ENCODE measurements around the gene PCGF1.
"Not testable (repeated sequence)": the region's sequence is repeated elsewhere in the genome, so short reads cannot be mapped to it uniquely, and the experiment has no call there.

PCGF1 gene

DNA sequence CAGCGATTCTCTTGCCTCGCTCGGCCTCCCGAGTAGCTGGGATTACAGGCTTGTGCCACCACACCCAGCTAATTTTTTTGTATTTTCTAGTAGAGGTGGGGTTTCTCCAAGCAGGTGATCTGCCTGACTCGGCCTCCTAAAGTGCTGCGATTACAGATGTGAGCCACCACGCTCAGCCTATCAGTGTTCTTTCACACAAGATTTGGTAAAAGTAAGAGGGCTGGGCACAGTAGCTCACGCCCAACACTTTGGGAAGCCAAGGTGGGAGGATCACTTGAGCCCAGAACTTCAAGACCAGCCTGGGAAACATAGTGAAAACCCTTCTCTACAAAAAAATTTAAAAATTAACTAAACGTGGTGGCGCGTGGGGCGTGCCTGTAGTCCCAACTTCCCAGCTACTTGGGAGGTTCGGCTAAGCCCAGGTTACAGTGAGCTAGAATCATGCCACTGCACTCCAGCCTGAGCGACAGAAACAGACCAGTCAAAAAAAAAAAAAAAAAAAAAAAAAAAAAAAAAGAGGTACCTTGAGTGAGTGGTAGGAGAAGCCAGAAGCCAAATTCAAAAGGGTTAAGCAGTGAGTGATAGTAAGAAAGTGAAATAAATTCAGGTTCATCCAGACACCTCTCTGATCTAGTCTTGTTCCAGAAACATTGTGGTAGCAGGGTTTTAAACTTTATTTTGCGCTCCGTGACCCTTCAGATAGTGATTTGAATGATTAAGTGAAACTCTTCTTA is 36.0 kb downstream of the PCGF1 start:
- DNase-seq: no peak

DNA sequence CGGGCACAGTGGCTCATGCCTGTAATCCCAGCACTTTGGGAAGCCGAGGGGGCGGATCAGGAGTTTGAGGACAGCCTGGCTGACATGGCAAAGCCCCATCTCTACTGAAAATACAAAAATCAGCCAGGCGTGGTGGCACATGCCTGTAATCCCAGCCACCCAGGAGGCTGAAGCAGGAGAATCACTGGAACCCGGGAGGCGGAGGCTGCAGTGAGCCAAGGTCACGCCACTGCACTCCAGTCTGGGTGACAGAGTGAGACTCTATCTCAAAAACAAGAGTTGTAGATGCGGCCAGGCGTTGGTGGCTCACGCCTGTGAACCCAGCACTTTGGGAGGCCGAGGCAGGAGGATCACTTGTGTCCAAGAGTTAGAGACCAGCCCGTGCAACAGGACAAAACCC is 36.8 kb downstream of the PCGF1 start:
- not testable (repeated sequence) for DNase-seq

DNA sequence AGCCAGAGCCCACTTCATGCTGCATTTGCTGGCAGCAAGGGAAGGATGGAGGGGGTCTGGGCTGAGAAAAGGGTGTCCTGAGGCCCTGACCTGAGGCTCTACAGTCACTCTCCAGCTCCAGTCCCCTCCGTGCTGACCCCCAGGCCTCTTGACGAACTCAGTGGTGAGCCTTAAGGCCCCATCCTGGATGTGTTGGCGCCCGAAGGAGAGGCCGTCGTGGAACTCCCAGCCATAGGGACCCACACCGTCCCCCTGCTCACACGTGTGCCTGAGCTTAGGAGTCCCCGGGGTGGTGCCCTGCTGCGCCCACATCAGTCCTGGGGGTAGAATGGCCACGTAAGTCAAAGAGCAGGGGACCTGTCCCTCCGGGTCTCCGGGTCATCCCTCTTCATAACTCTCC is 43.1 kb downstream of the PCGF1 start:
- no peak for DNase-seq

DNA sequence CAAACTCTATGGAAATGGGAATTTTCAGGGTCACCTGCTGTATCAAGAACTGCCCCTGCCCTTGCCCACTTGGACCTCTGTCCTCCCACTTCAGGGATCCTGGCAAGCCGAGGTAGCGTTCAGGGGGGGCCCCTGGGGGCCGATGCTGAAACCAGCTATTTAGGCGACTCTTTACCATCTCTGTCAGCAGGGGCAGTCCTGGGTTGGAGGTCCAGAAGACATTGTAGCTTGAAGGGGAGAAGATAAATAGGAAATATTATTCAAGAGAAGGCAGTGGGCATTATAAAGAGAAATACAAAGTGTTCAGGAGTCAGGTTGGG is 44.7 kb downstream of the PCGF1 start:
- DNase-seq: no peak

DNA sequence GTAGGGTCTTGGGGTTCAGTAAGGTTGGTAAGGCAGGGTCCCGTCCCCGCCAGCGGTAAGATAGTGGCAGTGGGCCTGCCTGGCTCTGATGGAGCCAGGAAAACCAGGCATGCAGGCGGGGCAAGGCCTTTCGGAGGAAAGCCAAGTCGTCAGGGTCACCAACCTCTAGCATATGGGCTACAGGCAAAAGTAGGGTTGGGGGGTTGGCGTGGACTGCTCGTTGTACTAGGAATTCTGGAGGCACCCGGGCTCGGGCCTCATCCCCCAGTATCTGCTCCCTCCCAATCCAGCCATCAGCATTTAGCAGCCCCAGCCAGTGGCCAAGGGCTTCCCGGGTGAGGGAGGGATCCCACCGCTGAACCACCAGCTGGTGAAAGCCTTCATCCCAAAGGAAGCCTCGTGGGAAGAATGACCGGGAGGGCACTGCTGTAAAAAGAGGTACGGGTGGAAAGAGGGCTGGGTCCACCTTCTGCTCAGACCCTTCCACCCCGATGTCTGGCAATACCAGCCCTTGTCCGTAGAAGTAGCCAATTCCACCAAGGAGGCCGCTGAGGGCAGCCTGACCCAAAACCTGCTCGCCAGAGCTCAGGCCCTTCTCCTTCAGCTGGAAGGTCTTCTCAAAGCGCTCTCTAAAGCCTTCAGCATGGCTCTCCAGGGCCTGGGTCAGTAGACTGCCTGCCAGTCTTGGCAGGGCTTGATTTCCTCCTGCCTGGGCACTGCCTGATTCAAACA is 45.3 kb downstream of the PCGF1 start:
- DNase-seq: no peak

DNA sequence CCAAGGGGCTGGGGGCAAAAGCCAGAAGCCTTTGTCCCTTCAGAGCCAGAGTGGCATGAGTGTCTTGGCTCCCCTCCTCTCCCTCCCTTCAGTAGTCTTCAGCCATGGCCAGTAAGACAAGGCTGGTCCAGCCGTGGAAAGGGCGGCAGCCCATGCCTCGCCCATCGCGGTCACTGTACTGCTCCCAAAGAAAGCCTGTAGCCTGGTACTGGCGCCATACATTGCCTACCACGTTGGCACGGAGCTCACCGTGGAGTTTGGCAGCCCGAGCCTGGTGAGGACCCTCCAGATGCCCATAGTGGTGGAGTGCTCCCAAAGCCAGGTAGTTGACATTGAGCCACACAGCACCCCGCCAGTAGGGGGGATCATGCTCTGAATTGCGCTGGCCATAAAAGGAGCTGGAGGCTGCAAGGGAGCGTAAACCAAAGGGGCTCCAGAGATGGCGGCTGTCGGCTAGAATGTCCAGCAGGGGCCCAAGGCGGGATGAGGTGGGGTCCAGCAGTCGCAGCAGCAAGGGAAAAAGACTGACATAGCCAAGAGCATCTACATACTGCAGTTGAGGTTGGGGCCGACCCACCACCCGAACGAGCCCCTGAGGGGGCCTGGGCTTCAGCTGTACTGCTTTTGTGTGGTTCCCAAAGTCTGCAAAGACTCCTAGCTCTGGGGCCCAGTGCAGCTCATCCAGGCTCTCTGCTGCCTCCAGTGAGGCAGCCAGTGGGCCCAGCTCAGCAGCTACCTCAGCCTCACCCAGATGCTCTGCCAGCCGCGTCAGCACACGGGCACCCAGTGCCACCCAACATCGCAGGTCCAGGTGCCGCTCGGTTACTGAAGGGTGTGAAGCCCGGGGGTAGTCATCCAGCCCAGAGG is 46.1 kb downstream of the PCGF1 start:
- DNase-seq: no peak

DNA sequence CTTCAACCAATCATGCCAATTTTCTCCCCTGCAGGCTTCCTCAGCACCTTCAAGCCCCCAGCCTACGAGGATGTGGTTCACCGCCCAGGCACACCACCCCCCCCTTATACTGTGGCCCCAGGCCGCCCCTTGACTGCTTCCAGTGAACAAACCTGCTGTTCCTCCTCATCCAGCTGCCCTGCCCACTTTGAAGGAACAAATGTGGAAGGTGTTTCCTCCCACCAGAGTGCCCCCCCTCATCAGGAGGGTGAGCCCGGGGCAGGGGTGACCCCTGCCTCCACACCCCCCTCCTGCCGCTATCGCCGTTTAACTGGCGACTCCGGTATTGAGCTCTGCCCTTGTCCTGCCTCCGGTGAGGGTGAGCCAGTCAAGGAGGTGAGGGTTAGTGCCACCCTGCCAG is 47.3 kb downstream of the PCGF1 start:
- DNase-seq: not testable (repeated sequence)

DNA sequence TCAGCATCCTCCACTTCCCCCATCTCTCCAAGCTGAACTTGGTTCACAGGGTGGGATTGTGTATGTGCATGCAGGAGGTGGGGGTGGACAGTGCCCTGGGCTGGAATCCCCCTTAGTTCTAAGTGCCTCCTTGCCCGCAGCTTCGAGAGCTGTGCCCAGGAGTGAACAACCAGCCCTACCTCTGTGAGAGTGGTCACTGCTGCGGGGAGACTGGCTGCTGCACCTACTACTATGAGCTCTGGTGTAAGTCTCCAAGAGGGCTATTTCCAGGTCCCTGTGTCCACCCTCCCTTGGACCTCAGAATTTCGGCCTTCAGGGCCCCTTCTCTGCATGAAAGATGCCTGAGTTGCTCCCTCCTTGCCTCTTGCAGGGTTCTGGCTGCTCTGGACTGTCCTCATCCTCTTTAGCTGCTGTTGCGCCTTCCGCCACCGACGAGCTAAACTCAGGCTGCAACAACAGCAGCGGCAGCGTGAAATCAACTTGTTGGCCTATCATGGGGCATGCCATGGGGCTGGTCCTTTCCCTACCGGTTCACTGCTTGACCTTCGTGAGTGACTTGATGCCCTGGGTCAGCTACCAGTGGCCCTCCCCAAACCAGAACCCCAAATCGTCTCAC is 47.9 kb downstream of the PCGF1 start:
- not testable (repeated sequence) for DNase-seq

DNA sequence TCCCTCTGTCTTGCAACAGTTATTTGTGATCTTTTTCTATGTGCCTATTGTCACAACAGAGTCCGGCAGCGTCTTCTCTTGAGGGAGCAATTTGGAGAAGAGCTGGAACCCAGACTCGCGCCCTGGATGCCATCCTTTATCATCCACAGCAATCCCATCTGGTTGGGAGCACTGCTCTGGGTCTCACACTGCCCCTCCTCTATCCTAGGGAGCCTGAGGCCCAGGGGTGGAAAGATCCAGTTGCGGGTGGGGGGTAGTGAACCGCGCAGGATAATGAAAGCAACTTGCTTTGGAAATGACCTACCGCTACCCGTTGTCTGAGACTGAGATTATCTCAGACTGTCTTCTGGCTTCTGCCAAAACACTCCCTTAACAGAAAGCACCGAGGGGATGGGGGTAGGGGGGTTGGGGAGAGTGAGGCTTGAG is 48.5 kb downstream of the PCGF1 start:
- DNase-seq: no peak

DNA sequence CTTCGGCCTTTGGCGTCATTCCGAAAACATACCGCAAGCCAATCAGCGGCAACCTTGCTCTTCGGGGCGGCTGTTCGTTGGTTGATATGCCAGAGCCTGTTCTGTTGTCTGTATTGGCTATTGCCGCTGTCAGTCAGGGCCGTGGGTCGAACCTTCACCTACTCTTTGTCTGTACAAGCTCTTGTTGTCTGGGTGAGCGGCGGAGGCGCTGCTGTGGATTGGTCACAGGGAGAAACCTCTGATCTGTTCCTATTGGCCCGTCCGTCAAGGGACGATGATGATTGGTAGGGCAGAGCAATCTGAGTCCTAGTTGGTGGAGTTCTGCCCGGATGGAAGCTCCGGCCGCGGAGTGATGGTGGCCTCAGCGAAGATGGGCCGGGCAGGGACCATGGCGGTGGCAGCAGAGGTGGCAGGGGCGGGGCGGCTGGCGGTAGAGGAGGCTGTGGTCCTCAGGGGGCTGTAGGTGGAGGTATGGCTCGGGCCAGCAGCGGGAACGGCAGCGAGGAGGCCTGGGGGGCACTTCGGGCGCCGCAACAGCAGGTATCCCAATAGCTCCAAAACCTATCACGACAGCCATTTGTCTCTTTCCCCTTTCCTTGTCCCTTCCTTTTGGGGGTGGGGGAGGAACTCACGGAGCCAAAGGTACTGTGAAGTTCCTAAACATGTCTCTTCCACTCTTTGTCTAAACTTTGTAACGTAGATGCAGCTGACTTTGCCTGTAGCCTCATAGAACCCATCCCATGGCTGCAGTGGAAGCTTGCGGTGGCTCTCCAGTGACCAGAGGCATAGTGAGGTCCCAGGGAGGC is 49.2 kb downstream of the PCGF1 start, which contains the start of gene WBP1:
Gene WBP1, plus strand, starts transcription at position 307 of the 806 bp plus-strand sequence. Its CDS starts 165 bp downstream, at position 472.
- peak; percentile 85 to 99 for DNase-seq

DNA sequence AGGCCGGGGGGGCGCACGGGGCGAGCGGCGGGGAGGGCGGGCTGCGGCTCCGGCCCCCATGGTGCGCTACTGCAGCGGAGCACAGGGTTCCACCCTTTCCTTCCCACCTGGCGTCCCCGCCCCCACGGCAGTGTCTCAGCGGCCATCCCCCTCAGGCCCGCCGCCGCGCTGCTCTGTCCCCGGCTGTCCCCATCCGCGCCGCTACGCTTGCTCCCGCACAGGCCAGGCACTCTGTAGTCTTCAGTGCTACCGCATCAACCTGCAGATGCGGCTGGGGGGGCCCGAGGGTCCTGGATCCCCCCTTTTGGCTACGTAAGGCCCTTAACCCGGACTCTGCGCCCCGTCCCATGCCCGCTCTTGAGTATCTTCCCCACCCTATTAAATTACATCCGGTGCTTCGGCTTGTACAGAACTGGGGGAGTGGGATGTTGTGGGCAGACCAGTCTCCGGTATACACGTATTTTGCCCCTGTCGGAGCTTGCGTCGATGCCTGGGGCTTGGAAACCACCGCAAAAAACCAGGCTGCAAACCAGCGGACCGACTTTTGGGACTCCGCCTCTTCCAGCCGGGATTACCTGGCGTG is 49.9 kb downstream of the PCGF1 start:
- peak in 1 of 2 donors; percentile 79 for DNase-seq

DNA sequence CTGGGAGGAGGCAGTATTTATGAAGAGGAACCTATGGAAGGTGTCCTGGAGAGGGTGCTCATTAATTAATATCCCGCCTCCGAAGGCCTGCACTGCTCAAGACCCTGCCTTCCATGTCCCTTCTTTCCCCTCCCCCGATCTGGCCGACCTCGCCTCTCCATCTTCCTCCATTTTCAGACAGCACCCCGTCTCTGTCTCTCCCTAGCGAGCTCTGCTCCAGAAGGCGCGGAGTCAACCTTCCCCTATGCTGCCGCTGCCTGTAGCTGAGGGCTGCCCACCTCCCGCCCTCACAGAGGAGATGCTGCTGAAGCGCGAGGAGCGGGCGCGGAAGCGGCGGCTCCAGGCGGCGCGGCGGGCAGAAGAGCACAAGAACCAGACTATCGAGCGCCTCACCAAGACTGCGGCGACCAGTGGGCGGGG is 50.4 kb downstream of the PCGF1 start:
- no peak for DNase-seq
